ENCODE measurements around the gene MARCHF6.
"Not testable (repeated sequence)": the region's sequence is repeated elsewhere in the genome, so short reads cannot be mapped to it uniquely, and the experiment has no call there.

MARCHF6 gene

DNA sequence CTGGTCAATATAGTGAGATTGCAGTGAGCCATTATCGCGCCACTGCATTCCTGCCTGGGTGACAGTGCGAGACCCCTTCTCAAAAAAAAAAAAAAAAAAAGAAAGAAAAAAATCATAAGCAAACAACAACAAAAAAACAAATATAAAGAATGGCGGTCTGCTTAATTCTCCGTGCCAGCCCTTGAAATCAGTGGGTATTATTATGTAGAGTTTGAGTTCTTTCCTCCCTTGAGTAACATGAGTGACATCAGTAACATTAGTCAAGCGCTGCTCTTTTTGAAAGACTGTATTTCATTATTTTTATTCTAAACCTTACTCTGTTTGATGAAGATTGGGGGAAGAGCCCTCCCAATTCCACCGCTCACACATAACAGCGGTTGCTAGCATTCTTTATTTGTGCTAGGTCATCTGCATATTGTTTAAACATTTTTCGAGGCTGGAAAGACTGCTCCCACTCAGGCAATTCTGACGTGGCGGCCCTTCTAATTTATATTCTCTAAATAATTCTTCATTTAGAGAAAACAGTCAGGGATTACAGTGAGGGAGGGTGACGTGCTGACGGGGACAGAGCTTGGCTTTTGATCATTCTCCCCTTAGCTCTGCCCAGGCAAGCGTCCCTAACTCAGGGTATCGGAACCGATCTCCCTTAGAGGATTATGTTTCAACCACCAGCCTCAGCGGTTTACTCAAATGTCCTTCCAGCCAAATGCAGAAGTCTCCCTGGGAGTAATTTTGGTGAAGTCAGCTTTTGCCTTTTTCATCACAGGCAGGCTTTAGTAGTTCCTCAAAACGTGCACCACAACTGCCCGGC lies 860 bp upstream of the MARCHF6 start:
- no peak for DNase-seq

GRCh38 chr5:10354048-10354872 lies 765 bp downstream of the MARCHF6 start:
- peak; percentile 41 for DNase-seq

DNA sequence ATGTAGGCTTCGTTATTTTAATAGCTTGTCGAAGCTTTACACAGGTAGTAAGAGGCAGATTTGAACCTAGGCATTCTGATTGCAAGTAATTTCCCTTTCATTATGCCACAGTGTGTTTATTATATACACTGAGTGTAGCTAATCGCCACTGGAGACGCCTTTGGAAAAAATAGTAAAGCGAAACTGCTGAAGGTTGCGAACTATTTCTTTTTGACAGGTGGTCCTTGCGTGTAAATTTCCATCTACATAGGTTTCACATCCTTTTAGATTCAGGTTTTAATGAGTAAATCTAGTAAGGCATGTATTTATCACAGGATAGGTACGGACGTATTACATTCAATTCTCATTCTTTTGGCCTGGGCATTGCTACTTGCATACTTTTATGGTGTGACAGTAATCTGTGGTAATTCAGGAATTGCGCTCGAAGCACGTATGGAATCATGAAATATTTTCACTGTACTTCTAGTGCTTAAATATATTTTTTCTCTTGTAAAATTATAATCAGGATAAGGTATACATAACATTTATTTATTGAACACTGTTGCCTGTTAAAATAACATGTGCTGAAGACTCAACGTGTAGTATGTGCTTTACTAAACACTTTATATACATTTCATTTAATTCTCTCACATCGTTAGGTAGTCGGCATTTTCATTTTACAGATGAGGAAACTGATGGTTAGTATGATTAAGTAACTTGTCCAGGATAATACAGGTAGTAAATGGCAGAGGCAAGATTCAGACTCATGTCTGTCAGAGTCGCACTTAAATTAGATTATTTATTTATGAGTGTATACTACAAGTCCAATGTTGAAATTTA lies 1.8 kb downstream of the MARCHF6 start:
- DNase-seq = no peak

GRCh38 chr5:10358999-10359398 lies 5.5 kb downstream of the MARCHF6 start:
- DNase-seq = no peak

DNA sequence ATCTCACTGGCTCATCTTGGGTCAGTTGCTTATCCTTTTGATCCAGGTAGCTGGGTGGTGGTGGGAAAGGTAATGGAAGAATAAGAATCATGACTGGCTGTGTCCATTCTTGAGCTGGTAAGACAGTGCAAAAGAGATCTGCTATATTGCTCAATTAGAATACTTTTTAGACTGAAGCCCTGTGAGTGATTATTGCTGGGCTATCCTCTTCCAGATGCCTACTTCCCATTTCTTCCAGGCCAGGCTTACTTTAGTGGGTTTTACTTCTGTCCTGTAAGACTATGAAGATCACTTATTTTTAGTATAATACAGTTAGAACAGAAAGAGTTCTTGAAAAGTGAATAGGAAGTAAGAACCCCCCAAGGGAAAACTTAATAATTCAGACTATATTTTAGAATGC lies 7.2 kb downstream of the MARCHF6 start:
- no peak for DNase-seq

DNA sequence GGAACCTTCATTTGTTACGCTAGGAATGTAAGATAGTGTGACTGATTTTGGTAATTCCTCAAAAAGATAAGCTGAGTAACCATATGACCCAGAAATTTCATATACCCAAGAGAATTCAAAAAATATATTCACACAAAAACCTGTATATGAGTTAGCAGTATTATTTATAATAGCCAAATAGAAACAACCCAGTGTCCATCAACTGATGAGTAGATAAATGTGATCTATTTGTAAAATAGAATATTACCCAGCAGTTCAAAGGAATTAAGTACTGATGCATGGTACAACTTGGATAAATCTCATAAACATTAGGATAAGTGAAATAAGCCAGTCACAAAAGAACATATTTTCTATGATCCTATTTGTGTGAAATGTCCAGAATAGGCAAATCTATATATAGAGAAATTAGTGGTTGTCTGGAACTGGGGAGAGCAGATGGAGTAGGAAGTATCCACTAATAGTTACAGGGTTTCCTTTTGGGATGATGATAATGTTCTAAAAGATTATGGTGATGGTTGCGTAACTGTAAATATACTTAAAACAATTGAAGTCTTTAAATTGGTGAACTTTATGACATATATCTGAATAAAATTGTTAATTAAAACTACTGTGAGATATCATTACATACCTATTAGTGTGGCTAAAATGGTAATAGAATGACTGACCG lies 10.2 kb downstream of the MARCHF6 start:
- no peak for DNase-seq

DNA sequence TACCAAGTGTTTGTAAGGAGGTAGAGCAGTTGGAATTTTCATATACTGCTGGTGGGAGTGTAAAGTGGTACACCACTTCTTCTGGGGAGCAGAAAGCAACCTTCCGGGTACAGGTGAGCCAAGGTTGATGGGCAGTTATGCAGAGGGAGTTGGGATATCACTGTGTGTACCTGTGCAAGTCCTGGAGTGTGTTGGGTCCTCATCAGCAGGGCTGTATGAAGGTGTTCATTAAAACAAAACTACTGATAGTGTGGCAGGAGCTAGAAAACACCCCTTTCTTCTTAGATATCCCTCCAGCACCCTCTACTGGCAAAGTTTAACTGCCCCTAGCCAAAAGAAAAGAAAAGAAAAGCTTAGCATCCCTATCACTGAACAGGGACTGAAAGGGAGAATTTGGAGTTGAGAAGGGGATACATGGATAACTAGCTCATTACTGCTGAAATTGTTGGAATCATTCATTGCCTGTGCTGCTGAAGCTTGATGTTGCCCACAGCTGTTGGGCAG lies 10.7 kb downstream of the MARCHF6 start:
- no peak for DNase-seq

DNA sequence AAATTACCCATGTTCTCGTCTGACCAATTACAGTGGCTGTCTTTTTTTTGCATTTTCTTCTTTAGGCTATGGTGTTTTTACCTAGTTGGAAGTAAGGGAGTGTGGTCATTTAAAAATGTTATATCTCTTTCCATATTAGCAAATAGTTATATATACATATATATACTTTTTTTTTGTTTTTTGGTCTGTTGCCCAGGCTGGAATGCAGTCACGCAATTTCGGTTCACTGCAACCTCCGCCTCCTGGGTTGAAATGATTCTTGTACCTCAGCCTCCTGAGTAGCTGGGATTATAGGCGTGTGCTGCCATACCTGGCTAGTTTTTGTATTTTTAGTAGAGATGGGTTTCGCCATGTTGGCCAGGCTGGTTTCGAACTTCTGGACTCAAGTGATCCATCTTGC lies 12.3 kb downstream of the MARCHF6 start:
- DNase-seq = no peak

- no peak for DNase-seq
Observed at GRCh38 chr5:10366310-10367272, 13.1 kb downstream of the MARCHF6 start.

- no peak for DNase-seq
Observed at GRCh38 chr5:10367579-10367978, 14.1 kb downstream of the MARCHF6 start.

DNA sequence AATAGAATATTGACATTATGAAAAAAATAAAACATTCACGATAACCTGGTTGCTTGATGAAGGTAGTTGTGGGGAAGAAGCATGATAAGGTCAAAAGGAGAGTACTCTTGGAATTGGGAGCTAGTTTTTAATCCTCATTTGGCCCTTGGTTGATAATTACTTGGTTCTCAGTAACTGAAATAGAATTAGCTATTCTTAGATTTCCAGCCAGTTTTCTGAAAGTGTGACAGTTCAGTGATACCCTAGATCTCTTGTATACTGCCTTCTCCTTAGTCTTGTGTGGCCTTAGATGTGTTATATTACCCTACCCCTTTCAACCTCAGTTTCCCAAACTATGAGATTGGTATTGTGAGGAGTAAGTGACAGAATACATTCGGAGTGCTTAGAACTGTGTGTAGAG lies 17.4 kb downstream of the MARCHF6 start:
- DNase-seq = no peak

GRCh38 chr5:10371369-10371768 lies 17.9 kb downstream of the MARCHF6 start:
- not testable (repeated sequence) for DNase-seq

GRCh38 chr5:10372726-10373709 lies 19.5 kb downstream of the MARCHF6 start:
- DNase-seq = no peak

DNA sequence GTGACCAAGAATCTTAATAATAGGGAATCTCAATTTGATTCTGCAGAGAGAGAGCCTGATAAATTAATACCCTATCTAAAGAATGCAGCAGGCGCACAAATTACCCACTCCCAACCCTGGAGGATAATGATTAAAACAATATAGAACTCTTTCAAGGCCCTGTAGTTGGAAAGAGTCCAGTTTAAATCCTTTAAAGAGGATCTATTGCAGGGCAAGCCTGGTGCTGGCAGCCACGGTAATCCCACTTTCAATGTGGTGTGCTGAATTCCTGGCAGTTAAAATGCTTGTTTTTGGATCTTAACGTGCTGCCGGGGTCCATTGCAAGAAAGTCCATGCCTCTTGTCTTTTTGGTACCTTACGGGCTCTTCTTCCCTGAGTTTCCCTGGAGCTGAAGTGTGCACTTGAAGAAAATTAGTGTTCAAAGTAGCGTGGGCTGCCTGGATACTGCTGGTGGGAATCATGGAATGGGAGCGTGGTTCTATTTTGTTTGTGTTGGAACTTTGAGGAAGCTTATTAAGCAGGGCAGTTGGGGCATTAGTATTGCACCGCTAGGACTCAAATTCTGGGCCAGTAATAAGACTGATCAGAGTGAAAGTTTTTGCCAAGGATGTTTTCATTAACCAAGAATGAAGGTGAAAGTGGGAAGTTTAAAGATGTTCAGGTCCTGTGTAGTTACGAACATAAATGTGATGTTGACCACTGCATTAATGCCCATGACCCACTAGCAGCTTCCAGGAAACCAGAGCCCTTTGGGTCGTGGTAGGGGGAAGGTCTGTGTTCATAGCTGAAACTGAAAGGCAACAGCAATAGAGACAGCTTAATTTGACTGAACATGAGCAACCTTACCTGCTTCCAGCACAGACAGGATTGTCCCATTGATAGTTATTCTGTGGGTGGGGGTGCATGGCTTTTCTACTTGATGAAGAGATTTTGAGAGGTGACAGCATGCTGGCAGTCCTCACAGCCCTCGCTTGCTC lies 20.8 kb downstream of the MARCHF6 start:
- no peak for DNase-seq

- DNase-seq = not testable (repeated sequence)
Observed at GRCh38 chr5:10375146-10375545, 21.7 kb downstream of the MARCHF6 start.

DNA sequence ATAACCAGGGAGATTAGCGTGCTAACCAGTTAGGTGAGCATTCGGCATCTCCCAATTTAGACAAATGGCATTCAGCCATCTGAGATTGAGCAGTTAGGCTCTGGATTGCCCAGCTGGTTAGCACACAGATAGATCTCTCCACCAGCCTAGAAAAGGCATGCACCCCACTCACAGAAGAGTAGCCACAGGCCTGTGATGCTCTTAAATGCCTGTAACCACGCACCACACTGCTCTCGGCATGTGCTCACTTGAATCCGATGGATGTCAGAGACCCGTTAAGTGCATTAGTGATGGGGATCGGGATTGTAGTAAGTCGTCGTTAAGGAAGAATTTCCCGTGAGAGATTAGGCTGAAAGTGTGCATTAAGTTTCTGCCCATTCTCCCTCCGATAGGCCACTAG lies 23.0 kb downstream of the MARCHF6 start:
- no peak for DNase-seq

GRCh38 chr5:10377081-10377480 lies 23.6 kb downstream of the MARCHF6 start:
- no peak for DNase-seq

GRCh38 chr5:10381803-10382202 lies 28.3 kb downstream of the MARCHF6 start:
- DNase-seq = no peak

- peak; percentile 51 for DNase-seq
Observed at GRCh38 chr5:10384483-10384882, 31.0 kb downstream of the MARCHF6 start.

Data from NCI-H446 treated with DMSO at 0.1 percent for 48 hours (cell line).